ENCODE data around the gene LRIF1. TPM values are rescaled to one million over a fixed set of nuclear protein-coding genes. Genes with fewer than 3 reads are reported as not detected.
"Not testable (repeated sequence)": the region's sequence is repeated elsewhere in the genome, so short reads cannot be mapped to it uniquely, and the experiment has no call there.

LRIF1 gene, protein sequence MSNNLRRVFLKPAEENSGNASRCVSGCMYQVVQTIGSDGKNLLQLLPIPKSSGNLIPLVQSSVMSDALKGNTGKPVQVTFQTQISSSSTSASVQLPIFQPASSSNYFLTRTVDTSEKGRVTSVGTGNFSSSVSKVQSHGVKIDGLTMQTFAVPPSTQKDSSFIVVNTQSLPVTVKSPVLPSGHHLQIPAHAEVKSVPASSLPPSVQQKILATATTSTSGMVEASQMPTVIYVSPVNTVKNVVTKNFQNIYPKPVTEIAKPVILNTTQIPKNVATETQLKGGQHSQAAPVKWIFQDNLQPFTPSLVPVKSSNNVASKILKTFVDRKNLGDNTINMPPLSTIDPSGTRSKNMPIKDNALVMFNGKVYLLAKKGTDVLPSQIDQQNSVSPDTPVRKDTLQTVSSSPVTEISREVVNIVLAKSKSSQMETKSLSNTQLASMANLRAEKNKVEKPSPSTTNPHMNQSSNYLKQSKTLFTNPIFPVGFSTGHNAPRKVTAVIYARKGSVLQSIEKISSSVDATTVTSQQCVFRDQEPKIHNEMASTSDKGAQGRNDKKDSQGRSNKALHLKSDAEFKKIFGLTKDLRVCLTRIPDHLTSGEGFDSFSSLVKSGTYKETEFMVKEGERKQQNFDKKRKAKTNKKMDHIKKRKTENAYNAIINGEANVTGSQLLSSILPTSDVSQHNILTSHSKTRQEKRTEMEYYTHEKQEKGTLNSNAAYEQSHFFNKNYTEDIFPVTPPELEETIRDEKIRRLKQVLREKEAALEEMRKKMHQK
- not detected in 2 replicates for total RNA-seq (2014; rRNA removed; shearing (Covaris generic); ENCODE audit: low replicate concordance)

GRCh38 chr1:110963691-110964454 is at the start of gene LRIF1:
Gene LRIF1, minus strand, starts transcription at chr1:110963922. Its CDS starts 234 bp downstream, at chr1:110963688.
- in situ Hi-C loops (cut with HindIII; ENCODE audit: low pct_unique_long_range_greater_than_20kb, low sequenced_read_pairs), result no loop called here

GRCh38 chr1:111008031-111008430 is 44.3 kb upstream of the LRIF1 start:
- DNase-seq (ENCODE audit: low read depth), result no peak
- in situ Hi-C loops (cut with HindIII; ENCODE audit: low pct_unique_long_range_greater_than_20kb, low sequenced_read_pairs), result no loop called here

More at GRCh38 chr1:110963691-110964454, at the start of gene LRIF1:
- no peak for DNase-seq (ENCODE audit: low read depth)

DNA sequence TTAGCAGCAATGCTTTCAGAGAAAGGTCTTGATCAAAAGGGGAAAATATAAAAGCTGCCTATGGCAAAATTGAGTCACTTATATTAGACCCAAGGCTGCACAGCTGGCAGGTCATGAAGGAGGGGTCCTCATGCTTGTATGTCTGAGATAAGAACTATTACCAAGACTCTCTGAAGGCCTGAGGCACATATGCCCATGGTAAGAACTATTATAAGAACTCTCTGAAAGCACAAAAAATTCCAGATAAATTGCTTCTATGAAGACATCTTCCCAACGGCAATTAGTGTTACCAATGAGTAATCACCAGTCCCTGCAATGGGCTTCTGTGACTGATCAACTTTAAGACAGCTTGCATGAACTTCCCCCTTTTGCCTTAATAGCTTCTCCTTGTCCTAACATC is 42.8 kb upstream of the LRIF1 start:
- no peak for DNase-seq (ENCODE audit: low read depth)
- in situ Hi-C loops (cut with HindIII; ENCODE audit: low pct_unique_long_range_greater_than_20kb, low sequenced_read_pairs), result no loop called here

DNA sequence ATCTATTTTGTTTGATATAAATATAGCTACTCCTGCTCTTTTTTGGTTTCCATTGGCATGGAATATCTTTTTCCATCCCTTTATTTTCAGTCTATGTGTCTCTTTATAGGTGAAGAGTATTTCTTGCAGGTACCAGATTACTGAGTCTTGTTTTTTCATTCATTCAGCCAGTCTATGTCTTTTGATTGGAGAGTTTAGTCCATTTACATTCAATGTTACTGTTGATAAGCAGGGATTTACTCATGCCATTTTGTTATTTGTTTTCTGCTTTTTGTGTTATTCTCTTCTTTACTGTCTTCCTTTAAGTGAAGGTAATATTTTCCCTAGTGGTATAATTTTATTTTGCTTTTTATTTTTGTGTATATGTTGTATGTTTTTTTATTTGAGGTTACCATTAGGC is 35.9 kb upstream of the LRIF1 start:
- in situ Hi-C loops (cut with HindIII; ENCODE audit: low pct_unique_long_range_greater_than_20kb, low sequenced_read_pairs); DNase-seq (ENCODE audit: low read depth): not testable (repeated sequence)

- in situ Hi-C loops (cut with HindIII; ENCODE audit: low pct_unique_long_range_greater_than_20kb, low sequenced_read_pairs), result not testable (repeated sequence)
- DNase-seq (ENCODE audit: low read depth), result peak; percentile 6
Observed at GRCh38 chr1:110992329-110992728, 28.6 kb upstream of the LRIF1 start.

DNA sequence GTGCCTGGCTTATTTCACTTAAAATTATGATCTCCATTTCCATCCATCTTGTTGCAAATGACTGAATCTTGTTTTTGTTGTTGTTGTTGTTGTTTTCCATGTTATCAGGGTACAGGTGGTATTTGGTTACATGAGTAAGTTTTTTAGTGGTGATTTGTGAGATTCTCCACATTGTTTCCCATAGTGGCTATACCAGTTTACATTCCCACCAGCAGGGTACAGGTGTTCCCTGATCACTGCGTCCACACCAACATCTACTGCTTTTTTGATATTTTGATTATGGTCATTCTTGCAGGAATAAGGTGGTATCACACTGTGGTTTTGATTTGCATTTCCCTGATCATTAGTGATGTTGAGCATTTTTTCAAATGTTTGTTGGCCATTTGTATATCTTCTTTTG is 27.6 kb upstream of the LRIF1 start:
- in situ Hi-C loops (cut with HindIII; ENCODE audit: low pct_unique_long_range_greater_than_20kb, low sequenced_read_pairs); DNase-seq (ENCODE audit: low read depth): not testable (repeated sequence)

GRCh38 chr1:110990541-110990940 is 26.8 kb upstream of the LRIF1 start:
- in situ Hi-C loops (cut with HindIII; ENCODE audit: low pct_unique_long_range_greater_than_20kb, low sequenced_read_pairs), result no loop called here
- DNase-seq (ENCODE audit: low read depth), result no peak

DNA sequence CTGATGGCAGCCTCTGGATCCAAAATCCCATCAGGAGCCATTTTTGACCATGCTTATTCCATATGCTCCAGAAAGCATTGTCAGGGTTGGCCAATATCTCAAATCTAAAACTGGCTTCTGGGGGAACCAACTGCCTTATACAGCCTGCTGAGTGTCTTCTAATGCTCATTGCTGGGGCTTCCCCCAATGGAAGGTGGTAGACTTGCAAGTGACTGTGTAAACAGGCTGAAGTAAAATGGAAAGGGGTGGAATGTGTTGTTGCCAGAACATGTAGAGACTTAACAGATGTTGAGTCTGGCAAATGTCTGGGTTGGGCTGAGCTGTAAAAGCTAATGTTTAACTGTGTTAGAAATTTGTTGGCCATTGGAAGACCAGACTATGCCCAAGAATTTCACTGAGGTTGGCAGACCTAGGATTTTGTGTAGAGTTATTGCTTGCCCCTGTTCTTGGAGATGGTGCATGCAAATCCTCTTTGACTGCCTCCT is 22.7 kb upstream of the LRIF1 start:
- in situ Hi-C loops (cut with HindIII; ENCODE audit: low pct_unique_long_range_greater_than_20kb, low sequenced_read_pairs), result no loop called here
- DNase-seq (ENCODE audit: low read depth), result no peak

- no peak for DNase-seq (ENCODE audit: low read depth)
- in situ Hi-C loops (cut with HindIII; ENCODE audit: low pct_unique_long_range_greater_than_20kb, low sequenced_read_pairs), result no loop called here
Observed at GRCh38 chr1:110982320-110982719, 18.6 kb upstream of the LRIF1 start.

DNA sequence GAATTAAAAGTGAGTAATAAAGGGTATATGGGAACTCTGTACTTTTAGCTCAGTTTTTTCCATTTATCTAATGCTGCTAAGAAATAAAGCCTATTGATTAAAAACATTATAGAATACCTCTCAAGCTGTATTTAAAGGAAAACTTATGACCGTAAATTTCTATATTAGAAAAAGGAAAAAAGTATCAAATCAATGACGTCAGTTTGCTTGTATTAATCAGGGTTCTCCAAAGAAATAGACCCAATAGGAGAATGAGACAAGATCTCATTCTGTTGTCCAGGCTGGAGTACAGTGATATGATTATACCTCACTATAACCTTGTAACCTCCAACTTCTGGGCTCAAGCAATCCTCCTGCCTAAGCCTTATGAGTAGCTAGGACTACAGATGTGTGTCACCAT is 15.4 kb upstream of the LRIF1 start:
- in situ Hi-C loops (cut with HindIII; ENCODE audit: low pct_unique_long_range_greater_than_20kb, low sequenced_read_pairs), result no loop called here
- no peak for DNase-seq (ENCODE audit: low read depth)

GRCh38 chr1:110976089-110976488 is 12.4 kb upstream of the LRIF1 start:
- no peak for DNase-seq (ENCODE audit: low read depth)
- in situ Hi-C loops (cut with HindIII; ENCODE audit: low pct_unique_long_range_greater_than_20kb, low sequenced_read_pairs), result no loop called here

- in situ Hi-C loops (cut with HindIII; ENCODE audit: low pct_unique_long_range_greater_than_20kb, low sequenced_read_pairs), result no loop called here
- no peak for DNase-seq (ENCODE audit: low read depth)
Observed at GRCh38 chr1:110975265-110975664, 11.5 kb upstream of the LRIF1 start.

- in situ Hi-C loops (cut with HindIII; ENCODE audit: low pct_unique_long_range_greater_than_20kb, low sequenced_read_pairs), result no loop called here
Observed at GRCh38 chr1:110967256-110967655, 3.5 kb upstream of the LRIF1 start.

GRCh38 chr1:110964455-110964903 is 757 bp upstream of the LRIF1 start:
- no peak for DNase-seq (ENCODE audit: low read depth)
- in situ Hi-C loops (cut with HindIII; ENCODE audit: low pct_unique_long_range_greater_than_20kb, low sequenced_read_pairs), result no loop called here

More at GRCh38 chr1:110967256-110967655, 3.5 kb upstream of the LRIF1 start:
- no peak for DNase-seq (ENCODE audit: low read depth)

DNA sequence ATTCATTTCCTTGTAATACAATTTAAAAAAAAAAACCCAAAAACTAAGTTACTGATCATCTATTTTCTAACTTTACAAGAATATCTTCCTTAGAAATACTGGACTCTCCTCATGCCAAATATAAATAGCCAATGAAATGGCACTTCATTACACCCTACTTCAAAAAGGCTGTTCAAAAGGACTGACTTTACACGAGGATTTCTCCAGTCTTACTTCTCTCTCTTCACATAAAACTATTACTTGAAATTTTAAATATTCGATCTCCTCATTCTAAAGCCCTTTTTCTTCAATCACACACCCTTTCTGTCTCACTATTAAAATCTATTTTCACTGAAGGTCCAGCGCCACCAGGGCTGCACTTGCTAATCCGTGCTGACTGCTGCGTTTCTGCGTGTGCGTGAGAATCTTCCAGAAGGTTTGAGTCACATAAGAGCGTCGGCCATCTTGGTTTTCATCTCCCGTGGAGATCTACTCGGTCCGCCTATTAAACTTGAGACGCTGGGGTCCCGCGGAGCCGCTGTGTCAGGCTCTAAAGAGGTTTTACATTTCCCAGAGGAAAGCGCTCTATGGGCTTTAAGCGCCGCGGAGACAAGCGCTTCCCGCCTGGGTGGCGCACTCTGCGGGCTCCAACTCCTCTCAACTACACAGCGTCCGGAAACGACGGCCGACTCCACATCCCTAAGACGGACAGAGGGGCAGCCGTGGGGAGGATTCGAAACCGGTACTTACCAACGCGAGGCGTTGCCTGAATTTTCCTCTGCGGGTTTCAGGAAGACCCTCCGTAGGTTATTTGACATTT is 631 bp downstream of the LRIF1 start:
- in situ Hi-C loops (cut with HindIII; ENCODE audit: low pct_unique_long_range_greater_than_20kb, low sequenced_read_pairs), result no loop called here

GRCh38 chr1:110961902-110962301 is 1.8 kb downstream of the LRIF1 start:
- no peak for DNase-seq (ENCODE audit: low read depth)
- in situ Hi-C loops (cut with HindIII; ENCODE audit: low pct_unique_long_range_greater_than_20kb, low sequenced_read_pairs), result no loop called here

More for the DNA sequence above, 631 bp downstream of the LRIF1 start:
- no peak for DNase-seq (ENCODE audit: low read depth)

- in situ Hi-C loops (cut with HindIII; ENCODE audit: low pct_unique_long_range_greater_than_20kb, low sequenced_read_pairs), result no loop called here
Observed at GRCh38 chr1:110960777-110961420, 2.8 kb downstream of the LRIF1 start.

More at GRCh38 chr1:110960777-110961420, 2.8 kb downstream of the LRIF1 start:
- DNase-seq (ENCODE audit: low read depth), result no peak

Measured in Caki2 (cell line).